K562 (cell line): ENCODE measurements around the gene KHDC1. TPM values are rescaled to one million over a fixed set of nuclear protein-coding genes. Genes with fewer than 3 reads are reported as not detected.

ENCODE experiments used
- ATAC-seq: fragments of 200-7000 bp; cut with Tn5 transposase; 3 replicates; pipeline ENCODE4 v1.9.1; 2020; ENCODE audit warnings: moderate library complexity
- BruUV-seq: library from RNA; stranded (reverse); fragments of 400-500 nt; replicated peaks from 2 replicates; lab custom pipeline; 2021; lab: Mats Ljungman, UMichigan
- CTCF ChIA-PET: fragments of 300-600 bp; formaldehyde crosslinking; extraction: SDS; loops from one replicate; lab custom pipeline; 2021; ENCODE audit warnings: low intra/inter-chr PET ratio; lab: Yijun Ruan, JAX
- POLR2A ChIA-PET: fragments of 300-600, 350-650 bp; sonication (Branson Sonifier 250); formaldehyde crosslinking; extraction: SDS; loops from one replicate; lab custom pipeline; 2021; ENCODE audit warnings: antibody characterized with exemption, inconsistent platforms; lab: Yijun Ruan, JAX
- DNase-seq, 4 experiments: peaks; one replicate each; pipeline versions ENCODE4 v3.0.0 to v3.0.0-alpha.2; 2011 to 2018; ENCODE audit warnings: low spot score in 3 of 4, mixed read lengths in 3 of 4; ENCODE audit errors: extremely low read depth in 1 of 4
- FAIRE-seq: peaks from 2 replicates; lab custom pipeline; 2011; peaks lifted over from hg19 to GRCh38; lab: Jason Lieb, UNC
- H2AFZ ChIP-seq: 2 replicates; pipeline ENCODE4 v1.6.0; 2011; ENCODE audit warnings: low read depth, low read length, control low read depth, inconsistent platforms
- H3K27ac ChIP-seq: fragments of 200-600 bp; 3 replicates; pipeline ENCODE4 v1.8.0; 2011; ENCODE audit warnings: low read depth, mild to moderate bottlenecking, control low read depth, inconsistent platforms, low read length, moderate library complexity, mixed read lengths; ENCODE audit errors: extremely low read depth
- H3K27me3 ChIP-seq, 2 experiments: fragments of 300-600 bp in 1 of 2; 2 replicates in 1 of 2; 3 replicates in 1 of 2; pipeline versions ENCODE4 v1.6.0 to v1.8.0; 2011; ENCODE audit warnings: inconsistent platforms in 2 of 2, low read length in 2 of 2, mild to moderate bottlenecking in 1 of 2, mixed read lengths in 1 of 2, moderate library complexity in 1 of 2; ENCODE audit not compliant: control insufficient read depth in 2 of 2, insufficient read depth in 2 of 2
- H3K36me3 ChIP-seq: fragments of 300-600 bp; 3 replicates; pipeline ENCODE4 v1.8.0; 2011; ENCODE audit warnings: mild to moderate bottlenecking, low read length, inconsistent platforms; ENCODE audit not compliant: control insufficient read depth, insufficient read depth
- H3K4me1 ChIP-seq, 2 experiments: fragments of 200-600 bp in 1 of 2; replicated peaks in 1 of 2; 2 replicates in 1 of 2; 3 replicates in 1 of 2; pipeline versions ENCODE4 v1.5.1 to v1.8.0; 2011; ENCODE audit warnings: inconsistent platforms in 2 of 2, low read length in 2 of 2, mild to moderate bottlenecking in 1 of 2, mixed read lengths in 1 of 2, moderate library complexity in 1 of 2; ENCODE audit not compliant: control insufficient read depth in 2 of 2, insufficient read depth in 2 of 2
- H3K4me2 ChIP-seq: 2 replicates; pipeline ENCODE4 v1.6.1; 2011; ENCODE audit warnings: low read length, control low read depth, inconsistent platforms, mixed read lengths; ENCODE audit not compliant: insufficient read depth
- H3K4me3 ChIP-seq: fragments of 200-600 bp; sonication (generic), shearing (Covaris generic); 2 replicates; pipeline ENCODE4 v1.5.1; 2016; ENCODE audit warnings: control low read depth, inconsistent platforms
- H3K79me2 ChIP-seq: fragments of 200-600 bp; 3 replicates; pipeline ENCODE4 v1.8.0; 2011; ENCODE audit warnings: low read length, inconsistent platforms; ENCODE audit not compliant: control insufficient read depth, insufficient read depth
- H3K9ac ChIP-seq, 2 experiments: 2 replicates each; pipeline versions ENCODE4 v1.6.0 to v1.6.1; 2011; ENCODE audit warnings: low read depth in 2 of 2, low read length in 2 of 2, control low read depth in 1 of 2, inconsistent platforms in 1 of 2, mild to moderate bottlenecking in 1 of 2, mixed read lengths in 1 of 2; ENCODE audit not compliant: insufficient read depth in 1 of 2
- H3K9me1 ChIP-seq: one replicate; pipeline ENCODE4 v1.6.0; 2011; ENCODE audit warnings: inconsistent platforms, mild to moderate bottlenecking, low read length, moderate library complexity; ENCODE audit not compliant: control insufficient read depth, insufficient read depth
- H3K9me3 ChIP-seq: replicated peaks from 2 replicates; pipeline ENCODE4 v1.5.1; 2011; ENCODE audit warnings: low read depth, low read length, inconsistent platforms; ENCODE audit not compliant: control insufficient read depth, insufficient read depth
- H4K20me1 ChIP-seq: replicated peaks from 2 replicates; pipeline ENCODE4 v1.6.1; 2011; ENCODE audit warnings: low read length, inconsistent platforms, mixed read lengths; ENCODE audit not compliant: control insufficient read depth, insufficient read depth
- BRD9 ChIP-seq: fragments of 450-650 bp; IDR thresholded peaks from 2 replicates; pipeline ENCODE4 v1.6.1; 2018; ENCODE audit warnings: low read depth; ENCODE audit not compliant: partially characterized antibody
- CUX1 ChIP-seq: fragments of 200-800 bp; sonication (Bioruptor generic); IDR thresholded peaks from 2 replicates; pipeline ENCODE4 v1.6.1; 2016; ENCODE audit warnings: missing genetic modification characterization, missing compliant biosample characterization
- MEIS2 ChIP-seq: fragments of 450-650 bp; IDR thresholded peaks from 2 replicates; pipeline ENCODE4 v1.6.1; 2014; ENCODE audit warnings: mild to moderate bottlenecking; ENCODE audit not compliant: partially characterized antibody
- PBX2 ChIP-seq, 2 experiments: IDR thresholded peaks in 1 of 2; conservative IDR thresholded peaks in 1 of 2; 2 replicates each; pipeline ENCODE4 v1.6.1; 2016; ENCODE audit warnings: low read depth in 2 of 2, mild to moderate bottlenecking in 1 of 2, missing compliant biosample characterization in 1 of 2, missing genetic modification characterization in 1 of 2, moderate library complexity in 1 of 2
- SPI1 ChIP-seq: IDR thresholded peaks from 2 replicates; pipeline ENCODE4 v1.6.1; 2011; ENCODE audit warnings: low read depth, low read length, control low read depth, borderline replicate concordance
- WGBS: fragments of 100-300 bp; shearing (Covaris generic); methylation state at CpG from one replicate; pipeline ENCODE4 v1.1.6; 2016; ENCODE audit warnings: low coverage, mixed read lengths; ENCODE audit not compliant: insufficient coverage; ENCODE audit errors: missing lambda C conversion rate; 5-methylcytosine and 5-hydroxymethylcytosine counted together
- in situ Hi-C: fragments of 300-500 bp; cut with MboI; formaldehyde crosslinking; loops from 4 replicates; pipeline ENCODE4 v1.15.0; 2018; ENCODE audit warnings: inconsistent platforms, mixed read lengths
- intact Hi-C: fragments of 100-400 bp; cut with micrococcal nuclease; formaldehyde crosslinking; loops from 2 replicates; pipeline ENCODE4 v1.14.2; 2022
- polyA plus RNA-seq, 8 experiments: library from polyadenylated mRNA; depleted of rRNA in 4 of 8; stranded (reverse) in 5 of 8; unstranded in 3 of 8; fragments of >200 nt; fragmentation: Nextera tagmentation in 2 of 8; fragmentation: Illumina TruSeq in 1 of 8; extraction: Ambion mirVana in 2 of 8; extraction: Trizol in 1 of 8; gene quantifications; 2 replicates each; pipeline versions ENCODE4 v1.2.1 to v1.2.3, GENCODE V29; 2011 to 2014; ENCODE audit warnings: inconsistent platforms in 1 of 8, missing spikeins in 1 of 8
- total RNA-seq, 7 experiments: library from RNA; depleted of rRNA in 6 of 7; stranded (reverse); fragments of >200 nt in 6 of 7; fragmentation: Illumina TruSeq in 2 of 7; extraction: Trizol in 2 of 7; gene quantifications; 2 replicates each; pipeline versions ENCODE4 v1.2.1 to v1.2.3, GENCODE V29; 2011 to 2021; ENCODE audit warnings: low replicate concordance in 1 of 7

The KHDC1 gene
- total and polyA plus RNA-seq, 9 of the 15 experiments (the other 6 are each of a cell fraction or from before 2014, with no cell fraction given), result 2.5 to 19.5 (median 8.0) TPM

- FAIRE-seq (no peak), DNase-seq (no peak), ATAC-seq (no peak)
- BruUV-seq, result no TSS peak
- in situ Hi-C loops (no loop called here), intact Hi-C loops (no loop called here)
- H3K4me2 ChIP-seq, result no peak overlapping the region
- peaks cover 7 to 19% of the 10 kb centered on the region in 2 experiments; a peak in 3 of 5 replicates for H3K27me3 ChIP-seq
- CTCF ChIA-PET, result interaction anchor here (0.5 kb wide), 1 partner anchor 527 kb away, joined by 3 read pairs; no protein-coding TSS in a partner anchor
- WGBS, result 0% methylated on average over 1 of the region's 1 CpG
- H3K36me3 ChIP-seq, result no peaks in the 10 kb centered on the region
- POLR2A ChIA-PET, result no interaction called here
- H4K20me1 ChIP-seq, result no peaks in the 10 kb centered on the region
- H3K4me3 ChIP-seq, result no peak overlapping the region
- H3K9me1 ChIP-seq, result no peaks in the 10 kb centered on the region
- no peak overlapping the region for H3K9ac ChIP-seq
- no peak overlapping the region for H3K27ac ChIP-seq
- no peak for TF ChIP-seq PBX2 (CRISPR knock-in tag; IDR thresholded peaks at IDR 0.05; ENCODE audit: low read depth)
- 0 out of 2 replicates have a peak, but pooled peaks have one; percentile 39 for TF ChIP-seq PBX2 (tag; conservative IDR thresholded peaks at IDR 0.05; ENCODE audit: low read depth)
- peak; percentile 49 for TF ChIP-seq MEIS2
- TF ChIP-seq BRD9, result no peak
- no peak for TF ChIP-seq CUX1
- TF ChIP-seq SPI1, result peak; percentile 75
- no peak overlapping the region for H2AFZ ChIP-seq
- no peaks in the 10 kb centered on the region for H3K79me2 ChIP-seq
- no peaks in the 10 kb centered on the region for H3K4me1 ChIP-seq
- no peaks in the 10 kb centered on the region for H3K9me3 ChIP-seq
Observed at GRCh38 chr6:73231986-73232391, 31.0 kb downstream of the KHDC1 start.
